Gastrocnemius medialis (tissue), 4 donors: ENCODE results near the gene BMP7.

Experiments used
- CTCF ChIP-seq, 5 experiments: fragments of 450-650 bp in 3 of 5; fragments of 200-600 bp in 2 of 5; sonication (generic) in 2 of 5; IDR thresholded peaks in 4 of 5; conservative IDR thresholded peaks in 1 of 5; 1 replicate in 4 of 5; 2 replicates in 1 of 5; pipeline ENCODE4 v1.5.1; 2016 to 2019; ENCODE audit warnings: antibody characterized with exemption in 5 of 5, mild to moderate bottlenecking in 3 of 5, moderate library complexity in 3 of 5
- POLR2A ChIP-seq, 2 donors: fragments of 450-650 bp; IDR thresholded peaks; one replicate each; pipeline ENCODE4 v1.6.1; 2017; ENCODE audit warnings: antibody characterized with exemption in 2 of 2, mild to moderate bottlenecking in 2 of 2, moderate library complexity in 2 of 2

DNA sequence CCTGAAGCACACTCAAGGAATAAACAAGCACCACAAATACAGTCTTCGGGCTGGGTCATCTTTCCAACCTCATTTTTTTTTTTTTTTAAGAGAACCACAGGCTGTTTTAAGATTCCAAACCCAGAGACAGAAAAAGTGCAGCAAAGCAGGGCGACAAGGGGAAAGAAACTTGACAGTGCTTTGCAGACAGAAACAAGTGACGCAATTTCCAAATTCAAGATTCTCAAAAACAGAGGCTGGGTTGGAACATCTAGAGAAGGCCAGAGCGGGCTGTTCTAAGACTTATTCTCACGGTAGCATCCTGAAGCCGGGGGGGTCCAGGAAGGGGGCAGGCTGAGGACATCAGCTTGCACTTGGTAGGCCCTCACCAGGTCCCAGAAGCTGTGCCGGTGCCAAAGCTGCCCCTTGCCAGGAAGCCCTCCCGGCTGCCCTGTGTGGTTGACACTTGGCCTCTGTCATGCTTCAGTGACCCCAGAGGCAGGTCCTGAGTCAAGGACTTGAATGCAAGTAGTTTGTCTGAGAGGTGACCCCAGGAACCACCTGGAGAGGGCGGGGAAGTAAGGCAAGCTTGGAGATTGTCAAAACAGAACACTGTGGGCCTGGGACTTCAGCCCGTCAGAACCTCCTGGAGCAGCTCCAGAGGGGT lies 50.5 kb downstream of the BMP7 start:
- TF ChIP-seq POLR2A (IDR thresholded peaks at IDR 0.05): no peak
- no peak for TF ChIP-seq CTCF (IDR thresholded peaks at IDR 0.05 in 4 of 5, conservative IDR thresholded peaks at IDR 0.05 in 1 of 5)
